ENCODE data around the gene BRD1.

BRD1 gene

DNA sequence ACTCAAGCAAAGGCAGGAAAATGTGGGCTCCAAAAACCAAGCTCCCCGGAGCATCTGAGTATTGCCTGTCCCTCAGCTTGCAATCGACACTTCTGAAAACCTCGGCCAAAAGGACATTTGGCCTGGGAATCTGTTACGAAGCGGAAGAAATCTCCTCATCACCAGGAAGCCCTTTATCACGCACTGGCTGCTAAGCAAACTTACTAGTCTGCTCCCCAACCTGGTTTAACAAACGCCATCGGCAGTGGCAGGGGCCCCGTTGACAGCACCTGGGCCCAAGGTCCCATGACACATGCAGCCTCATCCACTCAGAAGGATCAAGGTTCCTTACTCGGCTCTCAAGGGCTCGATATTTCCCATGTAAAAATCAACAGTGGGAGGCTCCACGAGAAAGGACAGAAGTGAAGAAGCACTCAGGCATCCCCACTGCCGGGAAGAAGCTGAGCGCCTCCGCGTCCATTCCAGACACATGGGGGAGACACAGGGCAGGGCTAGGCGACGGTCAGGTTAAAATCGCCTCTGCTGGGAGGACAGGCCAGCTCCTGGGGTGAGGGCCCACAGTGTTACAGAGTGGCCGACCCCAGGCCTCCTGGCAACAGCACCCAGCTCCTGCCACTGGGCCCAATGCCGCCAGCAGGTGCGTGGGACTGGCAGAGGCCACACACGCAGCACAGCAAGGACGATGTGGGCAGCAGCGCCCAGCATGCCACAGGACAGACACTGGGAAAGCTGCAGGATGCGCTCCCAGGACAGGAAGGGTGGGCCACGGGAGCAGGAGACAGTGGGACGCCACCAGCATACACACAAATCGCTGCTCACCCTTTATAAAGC is 27.1 kb downstream of the BRD1 start:
- no peak for DNase-seq (ENCODE audit: low spot score)

DNA sequence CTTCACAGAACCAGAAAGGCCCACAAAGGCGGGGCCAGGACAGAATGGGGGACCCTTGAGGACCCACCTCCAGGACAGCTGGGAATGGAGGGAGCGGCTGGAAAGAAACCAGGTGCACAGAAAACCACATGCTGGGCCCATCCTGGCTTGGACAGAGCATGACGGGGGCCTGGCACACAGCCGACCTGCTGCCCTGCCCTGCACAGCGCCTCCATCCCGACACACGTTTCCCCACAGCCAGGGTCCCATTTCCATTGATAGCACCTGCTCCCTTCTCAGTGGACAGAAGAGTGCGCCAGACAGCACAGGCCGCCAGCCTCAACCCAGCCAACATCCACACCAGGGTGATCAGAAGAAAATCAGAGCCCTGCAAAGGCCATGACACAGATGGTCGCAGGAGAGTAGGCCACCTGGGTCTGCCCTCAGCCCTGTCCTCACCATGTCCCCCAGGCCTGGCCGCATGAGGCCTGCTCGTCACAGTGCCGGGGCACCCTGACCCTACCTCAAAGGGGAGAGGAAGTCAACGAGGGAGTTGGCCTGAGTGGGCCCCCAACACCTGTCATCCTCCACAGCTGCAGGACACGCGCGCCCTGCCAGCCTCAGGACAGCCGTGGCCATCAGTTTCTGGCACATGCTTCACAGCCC is 28.1 kb downstream of the BRD1 start:
- DNase-seq (ENCODE audit: low spot score): no peak

DNA sequence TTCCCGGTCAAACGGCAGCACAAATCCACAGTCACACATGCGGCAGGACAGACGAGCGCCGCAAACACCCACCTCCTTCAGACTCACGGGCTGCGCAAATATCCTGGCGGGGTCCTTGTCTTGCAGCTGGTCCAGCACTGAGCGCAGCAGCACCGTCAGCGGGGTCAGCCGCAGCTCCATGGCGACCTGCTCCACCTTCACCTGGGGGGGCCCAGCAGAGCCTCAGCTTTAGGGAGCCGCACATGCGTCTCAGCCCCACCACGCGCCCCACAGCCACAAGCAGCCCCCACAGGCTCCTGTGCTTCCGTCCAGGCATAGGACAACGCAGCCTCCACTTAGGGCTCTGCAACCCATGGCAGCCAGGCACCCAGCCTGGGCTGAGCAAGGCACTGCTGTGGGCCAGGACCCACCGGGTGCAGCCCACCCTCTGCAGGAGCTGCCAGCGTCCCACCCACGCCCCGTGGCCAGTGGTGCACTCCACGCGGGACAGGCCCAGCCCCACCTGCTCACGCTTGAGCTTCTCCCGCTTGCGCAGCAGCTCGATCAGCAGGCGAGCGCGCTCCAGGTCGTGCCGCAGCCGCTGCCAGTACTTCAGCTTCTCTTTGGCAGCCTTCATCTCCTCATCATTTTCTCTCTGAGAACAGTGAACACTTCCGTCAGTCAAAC is 29.1 kb downstream of the BRD1 start:
- no peak for DNase-seq (ENCODE audit: low spot score)

DNA sequence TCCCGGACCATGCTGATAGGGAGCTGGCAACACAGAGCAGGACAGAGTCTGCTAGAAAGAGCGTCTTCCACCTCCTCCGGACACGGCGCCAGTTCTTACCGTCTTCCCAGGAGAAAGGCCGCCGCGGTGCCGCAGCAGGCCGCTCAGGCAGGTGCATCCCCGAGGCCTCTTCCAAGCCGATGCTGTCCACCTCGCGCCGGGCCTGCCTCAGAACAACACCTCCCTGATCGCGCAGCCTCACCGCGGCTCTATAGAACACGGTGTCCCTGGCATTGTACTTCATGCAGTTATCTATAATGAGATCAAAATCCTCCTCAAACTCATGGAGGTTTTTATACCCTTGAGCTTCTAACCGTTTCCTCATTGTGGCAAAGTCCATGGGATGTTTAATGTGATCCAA is 30.0 kb downstream of the BRD1 start:
- no peak for DNase-seq (ENCODE audit: low spot score)

DNA sequence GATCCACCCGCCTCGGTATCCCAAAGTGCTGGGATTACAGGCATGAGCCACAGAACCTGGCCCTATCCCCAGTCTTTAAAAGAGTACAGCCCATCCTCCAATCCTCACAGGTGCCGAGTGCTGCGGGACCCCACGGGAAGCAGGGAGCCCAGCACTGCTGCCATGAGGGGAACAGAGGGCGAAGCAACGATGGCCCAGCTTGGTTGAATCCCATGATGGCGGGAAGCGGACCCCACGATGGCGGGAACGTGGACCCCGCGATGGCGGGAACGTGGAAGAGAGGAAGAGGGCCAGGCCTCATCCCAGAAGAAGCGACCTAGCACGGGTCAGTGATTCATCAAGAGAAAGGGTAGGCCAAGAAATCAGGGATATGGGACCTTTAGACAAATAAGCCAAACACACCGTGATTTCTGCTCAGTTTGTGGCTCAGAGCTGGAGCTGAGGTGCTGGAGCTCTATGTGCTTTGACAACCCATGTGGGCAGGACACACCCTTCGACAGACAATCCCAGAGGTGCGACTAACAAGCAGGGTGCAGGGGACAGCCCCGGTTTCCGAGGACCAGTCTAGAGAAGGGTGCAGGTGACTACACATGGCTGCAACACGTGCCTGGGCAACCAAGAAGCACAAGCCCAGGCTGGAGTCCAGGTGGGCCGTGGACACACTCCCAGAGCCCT is 30.9 kb downstream of the BRD1 start:
- DNase-seq (ENCODE audit: low spot score): no peak

DNA sequence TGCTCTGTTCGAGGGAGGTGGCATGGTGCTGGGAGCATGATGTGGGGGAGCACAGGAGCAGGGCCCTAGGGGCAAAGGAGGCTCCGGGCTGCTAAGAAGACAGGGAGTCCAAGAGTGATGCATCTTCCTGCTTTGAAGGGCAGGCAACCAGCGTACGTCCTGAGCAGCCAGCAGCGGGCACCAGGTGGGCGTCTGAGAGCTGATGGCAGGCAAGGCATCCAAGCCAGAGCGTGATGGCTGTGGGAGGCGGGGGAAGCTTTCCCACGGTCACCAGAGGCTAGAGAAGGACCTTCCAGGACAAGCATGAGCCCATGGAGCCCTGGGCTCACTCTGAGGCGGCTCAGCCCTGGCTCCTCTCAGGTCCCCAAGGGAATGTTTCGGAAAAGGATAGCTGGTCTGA is 32.2 kb downstream of the BRD1 start:
- DNase-seq (ENCODE audit: low spot score): no peak

DNA sequence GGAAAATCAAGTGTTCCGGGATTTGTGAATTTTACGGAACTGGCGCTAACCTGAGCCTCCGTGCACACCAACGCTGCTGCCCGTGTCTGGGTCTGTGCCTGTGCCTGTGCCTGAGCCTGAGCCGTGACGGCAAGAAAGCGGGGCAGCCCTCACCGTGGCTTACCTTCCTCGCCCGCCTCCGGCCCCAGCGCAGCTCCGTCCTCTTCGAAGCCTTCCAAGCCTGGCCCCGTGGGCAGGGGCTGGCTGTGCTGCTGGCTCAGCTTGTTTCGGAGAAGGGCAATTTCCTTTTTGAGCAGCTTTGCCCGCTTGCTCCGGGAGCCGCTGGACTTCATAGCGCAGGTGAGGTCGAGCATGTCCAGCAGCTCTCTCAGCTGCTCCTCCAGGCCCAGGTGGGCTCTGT is 33.8 kb downstream of the BRD1 start:
- DNase-seq (ENCODE audit: low spot score): no peak

DNA sequence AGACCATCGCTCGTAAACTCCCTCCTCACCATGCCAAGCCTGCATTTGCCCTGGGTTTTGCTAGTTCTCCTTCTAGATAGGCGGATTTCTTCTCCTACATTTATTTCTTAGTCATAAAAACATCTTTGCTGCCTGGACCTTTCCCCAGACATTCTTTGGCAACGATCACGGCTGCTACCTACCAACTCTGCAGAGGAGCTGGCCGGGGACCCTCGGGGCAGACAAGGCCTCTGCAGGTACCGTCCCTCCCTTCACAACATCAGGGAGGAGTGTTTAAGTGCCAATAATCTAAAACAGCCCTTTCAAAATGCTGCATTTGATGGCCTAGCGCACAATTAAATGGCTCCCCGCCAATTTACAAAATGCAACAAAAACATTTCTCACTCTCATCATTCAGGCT is 34.4 kb downstream of the BRD1 start:
- DNase-seq (ENCODE audit: low spot score): no peak

DNA sequence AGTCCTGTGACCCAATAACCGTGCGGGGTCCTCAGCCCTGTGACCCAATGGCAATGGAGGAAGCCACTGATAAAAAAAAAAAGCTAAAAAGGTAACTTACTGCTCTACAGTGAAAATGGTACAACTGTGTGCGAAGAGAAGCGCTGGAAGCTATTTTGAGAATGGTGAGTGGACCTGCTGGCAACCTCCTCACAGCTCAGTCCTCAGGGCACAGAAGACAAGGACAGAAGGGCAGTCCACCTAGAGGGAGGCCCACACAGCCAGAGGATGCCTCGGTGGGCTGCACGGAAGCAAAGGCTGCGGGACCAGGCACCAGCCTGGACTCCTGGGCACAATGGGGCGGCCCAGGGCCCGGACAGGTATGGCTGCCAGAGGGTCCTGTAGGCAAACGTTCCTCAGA is 35.6 kb downstream of the BRD1 start:
- no peak for DNase-seq (ENCODE audit: low spot score)

DNA sequence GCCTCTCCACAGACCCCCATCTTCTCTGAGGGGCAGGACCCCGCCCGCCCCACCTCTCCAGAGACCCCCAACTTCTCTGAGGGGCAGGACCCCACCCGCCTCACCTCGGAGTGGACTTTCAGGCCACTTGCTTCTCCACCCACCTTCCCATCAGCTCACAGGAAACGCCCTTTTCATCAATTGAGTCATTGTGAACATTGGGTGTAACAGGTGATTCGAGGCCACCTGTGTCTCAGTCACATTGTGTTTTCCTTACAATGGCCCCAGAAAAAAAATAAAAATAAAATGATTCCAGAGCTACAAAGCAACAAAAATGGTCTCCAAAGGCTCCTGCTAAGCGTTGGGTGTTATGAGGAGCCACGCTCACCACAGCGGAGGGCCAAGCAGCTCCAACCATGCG is 36.0 kb downstream of the BRD1 start:
- DNase-seq (ENCODE audit: low spot score): no peak

DNA sequence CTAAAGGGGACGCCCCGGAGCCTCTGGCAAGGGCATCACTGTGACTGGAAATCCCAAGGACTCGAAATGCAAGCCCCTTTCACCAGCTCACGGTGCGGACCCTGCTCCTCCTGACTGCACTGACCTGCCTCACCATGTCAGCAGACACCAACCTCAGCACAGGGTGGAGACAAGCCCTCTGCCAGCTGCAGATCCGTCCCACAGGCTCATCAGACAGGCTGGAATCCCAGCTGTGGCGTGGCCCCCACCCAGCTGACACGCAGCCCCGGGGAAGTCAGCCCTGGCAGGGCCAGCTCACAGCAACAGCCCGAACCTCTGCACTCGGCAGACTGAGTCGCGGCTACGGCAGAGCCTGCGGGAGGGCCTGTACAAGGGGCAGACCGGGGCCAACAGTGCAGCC is 36.8 kb downstream of the BRD1 start:
- DNase-seq (ENCODE audit: low spot score): no peak

DNA sequence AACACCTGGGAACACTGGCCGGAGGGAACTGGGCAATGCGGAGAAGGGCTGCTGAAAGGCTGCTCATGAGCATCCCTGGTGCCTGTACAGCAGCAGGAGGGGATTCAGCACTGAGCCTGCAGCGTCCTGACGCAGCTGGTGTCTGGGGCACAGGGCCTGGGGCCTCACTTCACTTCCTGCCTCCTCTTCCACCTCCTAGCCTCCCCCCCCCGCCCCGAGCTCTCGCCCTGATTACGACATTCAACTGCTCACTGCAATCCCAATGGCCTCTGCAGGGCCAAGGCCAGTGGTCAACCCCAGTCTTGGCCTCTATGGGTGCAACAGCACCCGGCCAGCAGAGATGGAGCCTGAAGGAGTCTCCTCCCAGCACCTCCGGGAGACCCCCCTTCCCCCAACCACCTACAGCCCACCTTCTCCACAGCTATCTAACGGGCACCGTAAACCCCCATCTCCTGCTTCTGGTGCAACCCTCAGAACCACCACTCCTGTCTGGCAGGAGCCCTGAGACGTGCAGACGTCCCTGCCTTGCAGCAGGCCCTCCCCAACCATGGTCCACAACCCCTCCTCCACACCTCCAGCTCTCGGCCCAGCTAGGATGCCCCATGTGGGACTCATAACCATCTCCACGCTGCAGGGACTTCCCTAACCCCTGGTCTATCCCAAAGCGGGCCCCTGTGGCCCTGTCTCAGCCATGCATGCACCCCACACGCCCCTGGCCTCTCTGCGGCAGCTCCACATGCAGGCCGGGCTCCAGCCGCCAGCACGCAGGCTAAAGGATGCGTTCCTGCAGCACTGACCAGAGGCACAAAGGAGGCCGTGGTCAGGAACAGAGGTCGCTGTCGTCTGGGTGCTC is 38.2 kb downstream of the BRD1 start:
- DNase-seq (ENCODE audit: low spot score): no peak

DNA sequence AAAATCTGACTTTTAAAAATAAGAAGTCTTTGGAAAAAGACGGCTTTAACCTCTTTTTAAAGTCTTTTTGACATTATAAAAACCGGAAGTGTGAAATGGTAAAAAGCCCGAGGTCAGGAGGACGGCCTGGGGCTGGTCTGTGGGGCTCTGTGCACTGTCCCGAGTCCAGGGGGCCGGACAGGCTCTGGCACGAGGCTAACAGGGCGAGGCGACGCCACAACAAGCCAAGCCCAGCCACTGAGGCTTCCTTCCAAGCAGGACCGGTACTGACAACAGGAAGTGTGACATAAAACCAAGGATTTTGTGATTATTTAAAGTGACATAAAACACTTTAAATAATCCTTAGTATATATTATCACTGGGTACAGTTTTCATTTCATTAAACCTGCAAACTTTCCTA is 39.2 kb downstream of the BRD1 start:
- no peak for DNase-seq (ENCODE audit: low spot score)

DNA sequence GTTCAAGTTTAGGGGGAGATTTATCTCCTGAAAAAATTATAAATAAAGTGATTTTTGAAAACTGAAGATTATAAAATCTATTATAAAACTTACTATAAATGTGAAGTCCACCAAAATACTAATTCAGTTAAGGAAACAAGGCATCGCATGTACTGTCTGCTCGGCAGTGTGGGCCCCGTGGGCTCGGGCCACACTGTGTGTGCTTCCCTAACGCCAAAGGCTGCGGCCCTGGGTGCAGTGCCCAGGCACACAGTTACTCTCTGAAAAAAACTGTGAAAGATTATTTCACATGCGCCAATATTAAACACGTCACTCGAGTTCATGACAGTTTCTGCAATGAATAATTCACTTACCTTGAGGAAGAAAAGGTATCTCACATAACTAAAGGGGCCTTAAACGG is 39.8 kb downstream of the BRD1 start:
- no peak for DNase-seq (ENCODE audit: low spot score)

DNA sequence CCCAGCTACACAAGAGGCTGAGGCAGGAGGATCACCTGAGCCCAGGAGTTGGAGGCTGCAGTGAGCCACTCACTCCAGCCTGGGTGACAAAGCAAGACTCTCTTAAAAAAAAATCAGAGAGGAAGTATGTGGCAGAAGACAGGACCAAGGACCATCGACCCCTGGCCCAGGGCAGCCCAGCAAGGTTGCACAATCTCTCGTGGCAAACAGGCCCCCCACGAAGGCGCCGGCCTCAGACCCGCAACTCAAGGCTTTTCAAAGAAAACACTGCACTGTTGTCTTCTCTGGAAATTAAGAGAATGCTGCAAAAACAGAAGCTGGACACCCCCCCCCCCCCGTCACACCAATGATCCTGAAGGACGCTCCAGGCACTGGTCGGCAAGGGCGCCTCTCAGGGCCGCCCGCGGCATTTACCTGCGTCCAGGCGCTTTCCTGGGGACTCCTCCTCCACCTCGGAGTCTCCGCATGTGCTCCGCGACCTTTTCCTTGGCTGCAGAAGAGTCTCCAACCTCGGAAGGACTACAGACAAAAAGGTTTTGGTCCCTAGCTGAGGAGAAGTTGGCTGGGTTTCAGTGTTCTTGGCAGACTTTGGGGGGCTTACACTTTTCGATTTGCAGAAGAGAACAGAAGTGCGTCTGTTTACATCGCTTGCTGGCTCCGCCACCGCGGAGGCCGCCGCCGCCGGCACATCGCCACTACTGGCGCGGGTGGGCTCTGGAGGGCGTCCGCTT is 40.5 kb downstream of the BRD1 start:
- no peak for DNase-seq (ENCODE audit: low spot score)

DNA sequence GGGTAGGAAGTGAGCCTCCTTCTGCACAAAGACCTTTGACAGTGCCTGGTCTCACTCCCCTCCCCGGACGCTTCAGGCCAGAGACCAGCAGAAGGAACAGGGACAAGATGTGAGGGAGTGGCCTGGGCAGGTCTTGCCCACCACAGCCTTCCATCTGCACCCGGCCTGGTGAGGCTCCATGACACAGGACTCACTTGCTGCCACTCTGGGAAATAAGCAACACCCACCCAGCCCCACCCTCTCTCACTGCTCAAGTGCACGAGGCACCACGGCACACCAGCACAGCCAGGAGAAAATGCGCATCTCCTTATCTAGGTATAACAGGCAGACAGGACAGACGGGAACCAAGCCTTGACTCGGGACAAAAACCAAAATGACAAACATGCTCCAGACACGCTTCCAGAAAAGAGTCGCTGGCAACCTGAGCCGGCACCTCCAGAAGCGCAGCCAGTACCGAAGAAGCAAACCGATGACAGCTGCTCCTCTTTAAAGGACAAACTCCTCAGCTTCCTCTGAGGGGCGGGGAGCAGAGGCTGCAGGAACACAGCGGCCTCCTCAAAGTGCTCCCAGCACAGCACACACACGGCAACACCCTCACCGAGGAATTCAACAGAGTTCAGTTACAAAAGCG is 41.7 kb downstream of the BRD1 start:
- DNase-seq (ENCODE audit: low spot score): no peak

DNA sequence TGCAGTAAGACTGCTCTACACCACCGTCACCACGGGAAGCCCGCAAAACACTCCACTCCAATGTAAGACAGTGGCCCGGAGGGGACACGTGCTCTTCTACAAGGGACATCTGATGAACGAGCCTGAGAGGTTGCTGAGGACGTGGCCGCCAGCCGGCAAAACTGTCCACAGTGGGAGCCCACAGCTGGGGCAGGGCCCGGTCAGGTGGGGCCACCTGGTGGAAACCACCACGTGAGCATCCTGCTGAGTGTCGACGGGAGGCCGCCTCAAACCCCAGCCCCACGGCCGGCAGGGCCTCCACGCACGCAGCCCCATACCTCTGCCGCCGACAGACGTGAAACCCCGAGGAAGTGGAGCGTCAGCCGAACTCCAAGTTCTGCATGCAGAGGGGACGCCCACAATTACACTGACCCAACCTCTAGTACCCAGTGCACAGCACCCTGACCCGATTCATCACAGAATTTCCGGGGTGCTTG is 42.6 kb downstream of the BRD1 start:
- DNase-seq (ENCODE audit: low spot score): no peak

DNA sequence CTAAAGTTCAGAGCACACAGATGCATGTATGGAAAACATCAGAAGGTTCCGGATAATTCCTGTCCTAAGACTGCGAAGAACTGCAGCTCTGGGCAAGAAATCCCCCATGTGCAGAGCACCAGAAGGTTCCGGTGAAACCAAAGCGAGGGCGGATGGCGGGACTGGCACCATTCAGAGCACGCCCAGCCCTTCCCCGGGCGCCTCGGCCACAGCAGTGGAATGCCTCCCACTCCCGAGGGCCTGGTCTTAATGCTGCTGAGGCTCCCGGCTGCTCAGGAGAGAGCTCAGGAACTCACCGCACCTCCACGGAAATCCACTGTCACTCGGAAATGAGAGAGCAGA is 43.1 kb downstream of the BRD1 start:
- no peak for DNase-seq (ENCODE audit: low spot score)

DNA sequence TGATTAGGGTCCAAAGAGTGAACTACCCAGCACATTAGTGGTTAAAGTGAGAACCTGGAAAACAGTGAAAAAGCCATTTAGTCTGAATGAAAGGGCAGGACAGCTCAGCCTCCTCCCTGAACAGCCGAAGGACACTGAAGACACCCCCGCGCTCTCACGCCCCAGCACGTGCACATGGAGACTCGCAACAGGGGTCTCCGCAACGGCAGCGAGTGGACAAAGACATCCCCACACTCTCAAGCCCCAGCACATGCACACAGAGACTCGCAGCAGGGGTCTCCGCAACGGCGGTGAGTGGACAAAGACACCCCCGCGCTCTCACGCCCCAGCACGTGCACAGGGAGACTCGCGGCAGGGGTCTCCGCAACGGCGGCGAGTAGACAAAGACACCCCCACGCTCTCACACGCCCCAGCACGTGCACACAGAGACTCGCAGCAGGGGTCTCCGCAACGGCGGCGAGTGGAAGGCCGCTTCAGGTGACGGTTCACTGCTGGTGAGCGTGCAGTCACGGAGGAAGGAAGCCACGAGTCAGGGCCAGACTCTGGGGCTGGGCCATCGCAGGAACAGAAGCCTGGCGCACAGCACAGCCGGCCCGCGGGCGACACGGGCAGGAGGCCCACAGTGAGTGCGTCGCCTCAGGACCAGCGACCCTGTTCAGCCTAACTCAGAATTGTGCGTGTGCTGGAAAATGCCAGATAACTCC is 43.6 kb downstream of the BRD1 start:
- no peak for DNase-seq (ENCODE audit: low spot score)
